ENCODE results near the gene GP9. TPM values are rescaled to one million over a fixed set of nuclear protein-coding genes. Genes with fewer than 3 reads are reported as not detected.
"Not testable (repeated sequence)": the region's sequence is repeated elsewhere in the genome, so short reads cannot be mapped to it uniquely, and the experiment has no call there.

GP9 gene
- polyA plus RNA-seq, 3 donors from 2014 or later: 1.2 to 12.8 TPM; not detected in 1

DNA sequence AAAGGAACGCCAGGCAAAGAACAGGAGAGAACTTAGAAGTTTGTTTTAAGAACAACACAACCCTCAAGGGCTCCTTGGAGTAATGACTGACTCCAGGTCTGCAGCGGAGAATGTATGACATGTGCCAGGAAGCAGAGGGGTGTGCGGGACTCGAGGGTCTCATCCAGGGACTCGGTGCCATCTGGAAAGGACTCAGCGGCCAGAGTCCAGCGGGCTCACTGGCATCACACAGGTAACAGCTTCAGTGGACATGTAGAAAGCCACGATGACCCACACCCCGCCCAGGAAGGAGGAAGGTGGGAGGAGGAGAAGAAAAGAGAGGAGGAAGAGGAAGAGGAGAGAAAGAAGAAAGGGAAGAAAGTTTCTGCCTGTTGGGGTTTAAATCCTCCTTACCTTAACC is 21.4 kb downstream of the GP9 start:
- Mint-ChIP-seq H3K4me3 (no peak overlapping the region), H3K4me1 (peaks cover 0 to 2% of the 10 kb centered on the region in 2 donors), H3K9me3 (no peaks in the 10 kb centered on the region), H3K36me3 (no peaks in the 10 kb centered on the region), H3K27me3 (ENCODE audit: low read depth in 3 of 3) (peaks cover 0 to 3% (median 2%) of the 10 kb centered on the region in 3 donors), H3K27ac (peak overlapping the region in 3 of 6 donors; percentile 42 to 69 (median 53))
- no peak for DNase-seq

DNA sequence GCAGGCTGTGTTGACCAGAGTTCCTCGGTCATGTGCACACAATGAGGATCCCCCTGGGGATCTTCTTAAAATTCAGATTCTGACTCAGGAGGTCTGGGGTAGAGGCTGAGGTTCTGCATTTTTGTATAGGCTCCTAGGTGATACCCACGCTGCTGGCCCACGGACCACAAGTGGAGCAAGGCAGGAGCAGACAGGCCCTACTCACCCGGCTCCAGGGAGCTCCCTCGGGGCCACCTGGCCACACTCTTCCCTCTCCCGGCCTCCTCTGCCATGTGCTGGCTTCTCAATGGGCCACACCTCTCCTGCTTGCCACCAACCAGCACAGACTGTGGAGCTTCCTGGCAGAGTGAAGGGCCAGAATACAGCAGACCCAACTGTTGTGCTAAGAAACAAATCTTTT is 23.9 kb downstream of the GP9 start:
- no peak for DNase-seq
- H3K4me1 Mint-ChIP-seq: peaks cover 0 to 2% of the 10 kb centered on the region in 2 donors
- no peak overlapping the region for H3K27ac Mint-ChIP-seq
- H3K4me3 Mint-ChIP-seq: no peak overlapping the region
- no peaks in the 10 kb centered on the region for H3K9me3 Mint-ChIP-seq
- H3K27me3 Mint-ChIP-seq (ENCODE audit: low read depth in 3 of 3): peaks cover 0 to 3% (median 2%) of the 10 kb centered on the region in 3 donors
- H3K36me3 Mint-ChIP-seq: no peaks in the 10 kb centered on the region

DNA sequence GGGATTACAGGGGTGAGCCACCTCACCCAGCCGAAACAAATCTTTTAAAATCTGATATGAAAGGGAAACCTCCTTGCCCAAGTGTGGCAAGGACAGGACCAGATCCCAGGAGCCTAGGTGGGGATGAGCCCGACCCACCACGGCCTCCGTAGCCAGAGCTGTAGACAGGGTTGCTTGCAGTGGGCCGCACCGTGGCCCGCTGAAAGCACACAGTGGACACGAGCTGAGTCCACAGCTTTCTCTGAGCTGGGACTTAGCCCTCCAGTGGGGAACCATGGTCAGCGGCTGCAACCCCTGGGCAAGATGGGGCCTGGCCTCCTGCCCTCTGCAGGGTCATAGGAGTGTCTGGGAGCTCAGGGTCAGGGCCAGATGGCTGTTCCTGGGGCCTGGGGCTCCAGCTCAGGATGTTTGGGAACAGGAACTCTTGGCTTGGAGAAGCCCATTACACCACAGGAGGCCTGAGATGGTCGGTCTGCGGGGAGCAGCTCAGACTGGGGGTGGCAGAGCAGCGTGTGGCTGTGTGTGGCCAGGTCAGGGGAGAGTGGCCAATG is 24.7 kb downstream of the GP9 start:
- H3K9me3 Mint-ChIP-seq: no peaks in the 10 kb centered on the region
- H3K36me3 Mint-ChIP-seq: no peaks in the 10 kb centered on the region
- no peak overlapping the region for H3K4me3 Mint-ChIP-seq
- H3K4me1 Mint-ChIP-seq: peaks cover 0 to 2% of the 10 kb centered on the region in 2 donors
- no peak for DNase-seq
- H3K27ac Mint-ChIP-seq: peak overlapping the region in 2 of 6 donors; percentile 15 to 27
- H3K27me3 Mint-ChIP-seq (ENCODE audit: low read depth in 3 of 3): peaks cover 0 to 3% (median 2%) of the 10 kb centered on the region in 3 donors

DNA sequence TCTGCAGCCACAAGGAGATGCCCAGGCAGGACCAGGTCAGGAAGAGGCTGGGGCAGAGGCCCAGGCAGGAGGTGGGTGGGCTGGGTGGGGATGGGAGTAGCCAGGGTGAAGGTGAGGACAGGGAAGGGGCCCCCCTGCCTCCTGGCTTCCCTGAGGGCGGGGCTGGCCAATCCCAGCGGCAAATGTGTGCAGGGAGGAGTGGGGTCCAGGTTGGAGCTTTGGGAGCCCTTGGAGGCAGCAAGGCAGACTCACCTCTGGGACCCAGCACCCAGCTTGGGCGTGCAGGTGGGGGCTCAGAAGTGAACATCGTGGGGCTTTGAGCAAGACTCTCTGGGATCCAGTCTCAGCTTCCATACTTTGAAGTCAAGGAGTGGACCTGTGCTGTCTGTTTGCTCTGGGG is 25.2 kb downstream of the GP9 start:
- no peaks in the 10 kb centered on the region for H3K9me3 Mint-ChIP-seq
- no peak for DNase-seq
- H3K36me3 Mint-ChIP-seq: no peaks in the 10 kb centered on the region
- peaks cover 0 to 3% (median 2%) of the 10 kb centered on the region in 3 donors for H3K27me3 Mint-ChIP-seq (ENCODE audit: low read depth in 3 of 3)
- H3K4me1 Mint-ChIP-seq: peaks cover 0 to 2% of the 10 kb centered on the region in 2 donors
- H3K4me3 Mint-ChIP-seq: no peak overlapping the region
- H3K27ac Mint-ChIP-seq: peak overlapping the region in 1 of 6 donors; percentile 27

DNA sequence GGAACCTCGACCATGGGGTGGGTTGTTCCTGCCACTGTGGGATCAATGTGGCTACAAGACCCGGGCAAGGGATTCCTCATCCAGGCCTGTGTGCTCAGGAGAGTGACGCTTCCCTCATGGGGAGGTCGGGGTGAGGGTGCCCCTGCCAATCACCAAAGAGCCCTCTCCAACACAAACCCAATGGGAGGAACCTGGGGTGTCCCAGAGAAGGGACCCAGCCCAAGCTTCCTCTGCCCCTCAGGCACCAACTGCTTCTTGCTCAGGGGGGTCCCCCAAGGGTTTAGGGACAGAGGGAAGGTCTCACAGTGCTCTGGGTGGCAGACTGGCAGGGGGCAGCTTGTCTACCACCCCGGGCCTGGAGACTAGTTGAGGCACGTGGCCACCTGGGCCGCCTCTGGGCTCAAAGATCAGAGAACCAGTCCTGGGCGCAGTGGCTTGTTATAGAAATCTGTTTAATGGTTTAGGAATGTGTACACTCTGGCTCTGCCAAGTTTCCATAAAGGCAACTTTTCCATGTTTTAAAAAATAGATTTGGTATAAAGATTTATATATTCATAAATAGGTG is 26.6 kb downstream of the GP9 start:
- Mint-ChIP-seq H3K4me3 (no peak overlapping the region), H3K36me3 (peaks cover 3% of the 10 kb centered on the region in 3 donors), H3K9me3 (no peaks in the 10 kb centered on the region), H3K4me1 (no peaks in the 10 kb centered on the region), H3K27me3 (ENCODE audit: low read depth in 3 of 3) (peaks cover 0 to 3% (median 2%) of the 10 kb centered on the region in 3 donors), H3K27ac (no peak overlapping the region)
- no peak for DNase-seq

DNA sequence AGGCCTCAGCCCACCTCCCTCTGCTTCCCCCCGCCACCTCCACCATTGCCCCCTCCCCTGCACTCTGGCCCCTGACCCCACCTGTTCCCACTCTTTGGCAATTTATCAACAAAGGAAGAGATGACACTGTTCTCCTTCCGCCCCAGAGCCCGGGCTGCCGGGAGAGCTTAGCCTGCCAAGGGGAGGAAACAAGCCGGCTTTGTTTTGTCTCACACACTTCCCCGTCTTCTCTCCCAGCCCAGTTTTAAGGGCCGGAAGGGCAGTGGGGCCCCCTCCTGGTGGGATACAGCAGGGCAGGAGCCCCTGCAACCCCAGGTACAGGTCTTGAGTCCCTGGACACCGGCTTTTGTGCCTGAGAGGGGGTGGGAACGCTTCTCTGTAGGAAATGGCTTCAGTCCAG is 27.3 kb downstream of the GP9 start:
- H3K36me3 Mint-ChIP-seq; H3K4me3 Mint-ChIP-seq; H3K27ac Mint-ChIP-seq; H3K9me3 Mint-ChIP-seq; H3K27me3 Mint-ChIP-seq (ENCODE audit: low read depth in 3 of 3); H3K4me1 Mint-ChIP-seq: not testable (repeated sequence)
- DNase-seq: peak; percentile 21 to 27 (median 22)

DNA sequence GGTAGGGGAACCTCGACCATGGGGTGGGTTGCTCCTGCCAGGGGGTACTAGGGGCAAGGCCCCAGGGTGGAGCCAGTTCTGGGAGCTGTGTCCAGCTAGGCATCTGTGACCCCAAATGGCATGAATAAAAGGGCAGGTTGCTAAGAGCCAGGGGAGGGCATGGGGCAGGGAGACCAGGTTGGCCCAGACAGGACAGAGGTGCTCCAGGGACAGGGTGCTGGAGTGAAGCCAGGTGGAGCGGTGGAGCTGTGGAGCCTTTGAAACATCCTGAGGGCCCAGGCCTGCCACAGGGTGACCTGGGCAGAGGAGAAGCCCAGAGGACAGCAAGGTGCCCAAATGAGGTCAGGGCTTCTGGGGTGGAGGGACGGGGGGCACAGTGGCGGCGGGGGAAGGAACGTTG is 27.7 kb downstream of the GP9 start:
- not testable (repeated sequence) for H3K36me3 Mint-ChIP-seq; DNase-seq; H3K4me1 Mint-ChIP-seq; H3K4me3 Mint-ChIP-seq; H3K9me3 Mint-ChIP-seq; H3K27me3 Mint-ChIP-seq (ENCODE audit: low read depth in 3 of 3); H3K27ac Mint-ChIP-seq

DNA sequence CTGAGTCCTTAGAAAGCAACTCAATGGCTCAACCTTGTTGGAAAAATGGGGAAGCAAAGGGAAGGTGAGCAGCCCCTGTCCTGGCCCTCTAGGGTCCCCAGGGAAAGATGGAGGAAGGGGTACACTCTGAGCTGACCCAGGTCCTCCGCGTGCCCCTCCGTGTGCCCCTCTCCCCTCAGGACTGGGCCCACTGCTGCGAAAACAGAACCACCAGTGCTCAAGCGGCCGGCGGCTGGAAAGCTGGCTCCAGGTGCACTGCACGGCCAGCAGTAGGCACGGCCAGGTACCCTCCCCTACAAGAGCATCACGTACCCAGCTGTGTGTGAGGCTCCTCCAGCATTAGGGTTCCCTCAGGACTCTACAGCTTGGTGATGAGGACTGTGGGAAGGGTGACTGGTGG is 34.7 kb downstream of the GP9 start:
- no peaks in the 10 kb centered on the region for H3K9me3 Mint-ChIP-seq
- H3K27me3 Mint-ChIP-seq (ENCODE audit: low read depth in 3 of 3): peaks cover 0 to 3% (median 2%) of the 10 kb centered on the region in 3 donors
- peaks cover 27 to 38% of the 10 kb centered on the region in 2 donors for H3K4me1 Mint-ChIP-seq
- H3K4me3 Mint-ChIP-seq: no peak overlapping the region
- peaks cover 9 to 15% (median 12%) of the 10 kb centered on the region in 3 donors for H3K36me3 Mint-ChIP-seq
- no peak for DNase-seq
- no peak overlapping the region for H3K27ac Mint-ChIP-seq

DNA sequence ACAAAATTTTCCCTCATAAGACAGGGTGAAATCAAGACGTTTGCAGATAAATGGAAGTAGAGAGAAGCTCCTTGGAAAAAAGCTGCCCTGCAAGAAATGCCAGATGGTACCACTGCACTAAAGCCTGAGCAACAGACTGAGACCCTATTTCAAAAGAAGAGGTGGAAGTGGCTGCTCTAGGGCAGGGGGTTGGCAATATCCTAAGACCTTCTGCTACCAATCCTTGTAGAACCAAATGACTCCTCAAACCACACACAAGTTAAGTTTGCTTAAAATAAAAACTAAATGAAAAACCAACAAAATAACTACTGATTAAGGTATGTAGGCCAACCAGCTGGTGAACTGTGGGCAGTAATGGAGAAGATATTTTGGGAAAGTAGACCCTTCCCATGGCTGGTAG is 39.7 kb downstream of the GP9 start:
- Mint-ChIP-seq H3K36me3 (peaks cover 4 to 11% (median 11%) of the 10 kb centered on the region in 3 donors), H3K27ac (peak overlapping the region in 4 of 6 donors; percentile 28 to 58 (median 47)), H3K27me3 (ENCODE audit: low read depth in 3 of 3) (peaks cover 1 to 3% (median 2%) of the 10 kb centered on the region in 3 donors), H3K9me3 (no peaks in the 10 kb centered on the region), H3K4me3 (no peak overlapping the region), H3K4me1 (peaks cover 60 to 76% of the 10 kb centered on the region in 2 donors)
- DNase-seq: no peak

DNA sequence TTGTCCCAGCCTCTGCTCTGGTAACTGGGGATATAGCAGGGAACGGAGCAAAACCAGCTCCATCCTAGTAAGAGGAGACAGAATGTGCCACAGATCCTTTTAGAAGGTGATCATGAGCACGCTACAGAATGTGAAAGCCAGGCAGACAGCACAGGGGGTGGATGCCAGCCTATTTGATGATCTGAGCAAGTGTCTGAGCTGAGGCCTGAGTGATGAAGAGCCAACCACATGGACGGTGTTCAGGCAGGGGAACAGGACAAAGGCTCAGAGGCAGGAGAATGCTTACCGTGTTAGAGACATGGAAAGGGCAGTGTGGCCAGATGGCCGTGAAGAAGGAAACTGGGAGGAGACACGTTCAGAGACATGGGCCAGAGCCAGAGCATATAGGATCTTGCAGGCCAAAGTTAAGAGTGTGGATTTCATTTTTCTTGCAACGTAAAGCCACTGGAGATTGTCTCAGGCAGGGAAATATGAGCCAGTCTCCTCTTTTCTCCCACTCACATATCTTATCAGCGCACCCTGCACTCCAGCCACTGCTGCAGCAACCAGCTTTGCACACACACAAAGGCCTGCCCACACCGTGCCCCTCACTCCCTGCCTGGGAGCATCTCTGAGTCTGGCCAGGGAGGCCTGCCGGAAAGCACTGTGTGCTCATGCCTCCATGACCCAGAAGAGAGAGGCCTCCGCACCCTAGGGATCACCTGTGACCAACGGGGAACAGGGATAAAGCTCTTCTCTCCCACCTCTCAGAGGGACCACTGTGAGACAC is 41.0 kb downstream of the GP9 start:
- Mint-ChIP-seq H3K36me3 (peaks cover 4 to 11% (median 8%) of the 10 kb centered on the region in 3 donors), H3K4me1 (peaks cover 62 to 75% of the 10 kb centered on the region in 2 donors), H3K27me3 (ENCODE audit: low read depth in 3 of 3) (peaks cover under 1 to 3% (median 2%) of the 10 kb centered on the region in 3 donors), H3K27ac (peak overlapping the region in 4 of 6 donors; percentile 7 to 82 (median 35)), H3K9me3 (no peaks in the 10 kb centered on the region), H3K4me3 (no peak overlapping the region)
- DNase-seq: no peak

DNA sequence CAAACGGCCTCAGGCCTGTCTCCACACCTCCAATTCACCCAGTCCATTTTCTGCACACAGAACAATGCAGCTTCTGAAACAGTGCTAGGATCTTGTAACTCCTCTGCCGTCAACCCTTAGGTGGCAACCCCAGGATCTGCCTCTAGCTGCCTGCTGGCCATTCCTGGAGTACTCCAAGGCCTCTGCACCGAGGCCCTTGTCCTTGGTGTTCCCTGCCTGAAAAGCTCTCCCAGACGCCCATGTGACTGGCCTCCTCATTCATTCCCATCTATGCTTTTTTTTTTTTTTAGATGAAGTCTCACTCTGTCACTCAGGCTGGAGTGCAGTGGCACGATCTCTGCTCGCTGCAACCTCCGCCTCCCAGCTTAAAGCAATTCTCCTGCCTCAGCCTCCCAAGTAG is 42.7 kb downstream of the GP9 start:
- Mint-ChIP-seq H3K27ac (peak overlapping the region in 5 of 6 donors; percentile 17 to 77 (median 46)), H3K27me3 (ENCODE audit: low read depth in 3 of 3) (peaks cover 0 to 5% (median 2%) of the 10 kb centered on the region in 3 donors), H3K9me3 (no peaks in the 10 kb centered on the region), H3K4me3 (no peak overlapping the region), H3K36me3 (peaks cover 2 to 6% (median 2%) of the 10 kb centered on the region in 3 donors), H3K4me1 (peaks cover 61 to 74% of the 10 kb centered on the region in 2 donors)
- DNase-seq: no peak

DNA sequence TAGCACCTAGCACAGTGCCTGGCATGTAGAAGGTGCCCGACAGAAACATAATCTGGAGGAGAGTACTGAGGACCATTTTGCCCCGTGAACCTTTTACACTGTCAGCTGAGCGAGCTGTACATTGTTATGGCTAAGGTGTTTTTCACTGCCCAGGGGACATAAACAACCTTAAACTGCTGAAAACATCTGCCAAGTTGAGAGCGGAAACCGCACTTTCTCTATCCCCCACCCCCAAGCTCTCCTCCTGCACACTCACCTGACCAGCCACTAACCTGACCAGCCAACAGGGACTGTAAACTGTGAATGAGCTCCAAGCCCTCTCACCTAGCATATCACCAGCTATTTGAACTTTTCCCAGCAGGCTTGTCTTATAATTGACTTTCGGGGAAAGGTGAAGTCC is 43.5 kb downstream of the GP9 start:
- H3K9me3 Mint-ChIP-seq: no peaks in the 10 kb centered on the region
- no peak for DNase-seq
- H3K4me1 Mint-ChIP-seq: peaks cover 61 to 75% of the 10 kb centered on the region in 2 donors
- peak overlapping the region in 3 of 6 donors; percentile 24 to 37 (median 29) for H3K27ac Mint-ChIP-seq
- peaks cover 0 to 5% (median 2%) of the 10 kb centered on the region in 3 donors for H3K27me3 Mint-ChIP-seq (ENCODE audit: low read depth in 3 of 3)
- H3K36me3 Mint-ChIP-seq: peaks cover 0 to 6% (median 4%) of the 10 kb centered on the region in 3 donors
- H3K4me3 Mint-ChIP-seq: no peak overlapping the region

DNA sequence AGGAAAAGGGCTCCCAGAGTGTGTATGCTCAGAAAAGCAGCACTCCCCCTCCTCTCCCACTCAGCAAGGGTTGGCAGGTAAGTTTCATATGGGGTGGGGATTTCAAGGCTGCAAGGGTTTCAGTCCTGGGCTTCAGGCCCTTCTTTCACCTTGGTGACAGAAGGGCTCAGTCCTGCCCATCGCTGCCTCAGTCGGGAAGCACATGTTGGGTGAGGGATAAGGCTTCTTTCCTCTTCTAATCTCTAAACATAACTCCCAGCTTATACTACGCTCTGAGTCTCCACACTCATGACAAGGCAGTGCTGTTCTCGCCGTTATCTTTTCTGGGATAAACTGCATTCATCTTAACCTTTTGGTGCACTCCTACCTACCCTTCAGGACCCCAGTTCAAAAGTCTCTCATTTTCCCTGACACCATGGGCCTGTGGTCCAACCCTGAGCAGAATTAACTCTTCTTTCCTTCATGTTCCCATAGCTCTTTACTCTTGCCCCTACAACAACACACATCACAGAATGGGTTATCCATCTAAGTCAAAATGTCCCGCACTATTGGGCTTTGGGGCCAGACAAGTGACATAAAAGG is 44.0 kb downstream of the GP9 start:
- Mint-ChIP-seq H3K27me3 (ENCODE audit: low read depth in 3 of 3) (peaks cover 0 to 5% (median 2%) of the 10 kb centered on the region in 3 donors), H3K4me1 (peaks cover 60 to 72% of the 10 kb centered on the region in 2 donors), H3K9me3 (no peaks in the 10 kb centered on the region), H3K4me3 (no peak overlapping the region), H3K27ac (peak overlapping the region in 4 of 6 donors; percentile 0 to 42 (median 22)), H3K36me3 (peaks cover 0 to 6% (median 4%) of the 10 kb centered on the region in 3 donors)
- no peak for DNase-seq

DNA sequence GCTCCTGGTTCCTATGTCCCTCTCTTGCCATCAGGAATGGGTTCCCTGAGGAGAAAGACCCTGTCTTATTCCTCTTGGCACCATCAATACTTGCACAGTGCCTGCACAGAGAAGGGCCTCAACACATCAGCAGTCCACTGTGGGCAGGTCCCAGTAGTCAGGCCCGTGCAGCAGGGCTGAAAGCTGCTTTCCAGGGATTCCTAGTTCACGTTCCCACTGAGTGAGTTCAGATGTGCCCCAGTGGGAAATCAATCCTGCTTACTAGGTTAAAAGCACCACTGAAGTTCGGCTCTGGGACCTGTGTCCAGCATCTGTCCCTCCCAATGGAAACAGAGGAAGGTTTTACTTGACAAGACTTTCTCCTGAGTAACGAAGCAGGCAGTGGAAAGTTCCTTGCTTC is 45.3 kb downstream of the GP9 start:
- Mint-ChIP-seq H3K9me3 (no peaks in the 10 kb centered on the region), H3K4me1 (peaks cover 61 to 73% of the 10 kb centered on the region in 2 donors), H3K36me3 (peaks cover 5 to 17% (median 9%) of the 10 kb centered on the region in 3 donors), H3K27ac (peak overlapping the region in 2 of 6 donors; percentile 11 to 48), H3K4me3 (no peak overlapping the region), H3K27me3 (ENCODE audit: low read depth in 3 of 3) (peaks cover 0 to 5% (median 2%) of the 10 kb centered on the region in 3 donors)
- no peak for DNase-seq
